ENCODE data around the gene CILP. TPM values are rescaled to one million over a fixed set of nuclear protein-coding genes. Genes with fewer than 3 reads are reported as not detected.

Gene CILP
- total RNA-seq, 4 donors from 2014 or later, result 14.4 to 26.9 (median 17.8) TPM

- H3K9me3 ChIP-seq, result no peaks in the 10 kb centered on the region
- peak in 1 of 3 donors; percentile 22 for DNase-seq
- H3K36me3 ChIP-seq, result no peaks in the 10 kb centered on the region
- H3K27ac ChIP-seq, result peak overlapping the region in 1 of 4 donors; percentile 5
- no peaks in the 10 kb centered on the region for H3K4me1 ChIP-seq
- no peak overlapping the region for H3K4me3 ChIP-seq
- TF ChIP-seq CTCF (IDR thresholded peaks at IDR 0.05) (peak in 4 of 6 experiments; percentile 9 to 25 (median 18)), POLR2A (IDR thresholded peaks at IDR 0.05) (no peak)
- no peaks in the 10 kb centered on the region for H3K27me3 ChIP-seq
These were observed 824 bp upstream of the CILP start for GRCh38 chr15:65212097-65212496.

- H3K4me3 ChIP-seq, result no peak overlapping the region
These were observed 259 bp upstream of the CILP start for GRCh38 chr15:65211482-65211982.

GRCh38 chr15:65209701-65210643 lies 1.3 kb downstream of the CILP start:
- Histone ChIP-seq H3K27ac (no peak overlapping the region), H3K4me1 (no peaks in the 10 kb centered on the region), H3K36me3 (no peaks in the 10 kb centered on the region), H3K4me3 (peak overlapping the region in 1 of 4 donors; percentile 19), H3K27me3 (no peaks in the 10 kb centered on the region), H3K9me3 (no peaks in the 10 kb centered on the region)
- no peak for TF ChIP-seq CTCF (IDR thresholded peaks at IDR 0.05)
- no peak for TF ChIP-seq POLR2A (IDR thresholded peaks at IDR 0.05)
- no peak for DNase-seq

More at GRCh38 chr15:65211482-65211982, 259 bp upstream of the CILP start:
- peak in 1 of 3 donors; percentile 48 for DNase-seq
- Histone ChIP-seq H3K27ac (peak overlapping the region in 2 of 4 donors; percentile 1 to 5), H3K9me3 (no peaks in the 10 kb centered on the region), H3K4me1 (no peaks in the 10 kb centered on the region), H3K27me3 (no peaks in the 10 kb centered on the region), H3K36me3 (no peaks in the 10 kb centered on the region)
- TF ChIP-seq POLR2A (IDR thresholded peaks at IDR 0.05), result no peak
- no peak for TF ChIP-seq CTCF (IDR thresholded peaks at IDR 0.05)

GRCh38 chr15:65208647-65209046 lies 2.6 kb downstream of the CILP start:
- Histone ChIP-seq H3K27ac (no peak overlapping the region), H3K4me1 (no peaks in the 10 kb centered on the region), H3K9me3 (no peaks in the 10 kb centered on the region), H3K36me3 (no peaks in the 10 kb centered on the region), H3K4me3 (no peak overlapping the region), H3K27me3 (no peaks in the 10 kb centered on the region)
- no peak for DNase-seq
- TF ChIP-seq POLR2A (IDR thresholded peaks at IDR 0.05), result no peak
- TF ChIP-seq CTCF (IDR thresholded peaks at IDR 0.05), result no peak

GRCh38 chr15:65207280-65207840 lies 3.9 kb downstream of the CILP start:
- Histone ChIP-seq H3K4me1 (no peaks in the 10 kb centered on the region), H3K27ac (no peak overlapping the region), H3K36me3 (no peaks in the 10 kb centered on the region), H3K27me3 (no peaks in the 10 kb centered on the region), H3K4me3 (no peak overlapping the region), H3K9me3 (no peaks in the 10 kb centered on the region)
- DNase-seq, result no peak
- no peak for TF ChIP-seq CTCF (IDR thresholded peaks at IDR 0.05)
- no peak for TF ChIP-seq POLR2A (IDR thresholded peaks at IDR 0.05)

Data from Peyer's patch (tissue), 4 donors.